Ecto neural progenitor cell (in vitro differentiated cells): ENCODE measurements around the gene VIM.
A peak's percentile ranks its signal among the peaks of the same experiment; 100 is the strongest.

Experiments
- DNase-seq: peaks from one replicate; pipeline ENCODE4 v3.0.0-alpha.2; 2018; ENCODE audit warnings: low spot score

Gene VIM

GRCh38 chr10:17228091-17229015, at the start of gene VIM:
Gene VIM, plus strand, starts transcription at chr10:17228241. Its CDS starts 1,182 bp downstream, at chr10:17229423.
- peak; percentile 90 for DNase-seq

- DNase-seq: no peak
Measured at GRCh38 chr10:17179002-17179401, 49.0 kb upstream of the VIM start.

GRCh38 chr10:17181110-17181509, 46.9 kb upstream of the VIM start:
- no peak for DNase-seq

DNA sequence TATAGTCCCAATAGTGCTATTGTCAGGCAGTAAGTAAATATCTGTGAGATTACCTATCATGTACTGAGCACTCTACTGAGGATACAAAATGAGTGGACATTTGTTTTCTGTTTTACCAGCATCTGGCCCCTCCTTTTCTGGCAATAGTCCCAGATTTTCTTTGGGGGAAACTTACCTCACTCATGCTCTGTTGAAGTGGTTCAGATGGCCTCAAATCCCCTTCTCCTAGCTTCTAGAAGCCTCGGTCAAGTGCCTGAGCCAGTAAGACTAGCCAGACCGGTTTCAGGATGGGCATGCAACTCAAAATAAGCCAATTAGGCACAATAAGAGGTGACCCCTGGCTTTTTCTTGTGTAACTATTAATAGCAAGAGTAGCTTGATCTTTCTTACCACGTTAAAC, 46.3 kb upstream of the VIM start:
- no peak for DNase-seq

DNA sequence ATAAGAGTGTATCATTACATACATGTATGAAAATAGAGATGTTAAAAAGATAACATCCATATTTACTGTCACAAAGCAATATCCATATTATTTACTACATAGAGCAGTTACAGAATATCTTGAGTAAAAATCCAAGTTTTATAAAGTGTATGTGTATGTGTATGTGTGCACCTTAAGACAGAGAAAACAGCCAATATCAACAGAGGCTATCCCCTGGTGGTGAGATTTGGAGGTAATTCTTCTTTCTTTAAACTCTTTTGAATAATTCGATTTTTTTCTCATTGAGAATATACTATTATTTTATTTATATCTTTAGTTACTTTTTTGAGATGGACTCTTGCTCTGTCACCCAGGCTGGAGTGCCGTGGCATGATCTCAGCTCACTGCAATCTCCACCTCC, 44.9 kb upstream of the VIM start:
- DNase-seq: no peak

DNA sequence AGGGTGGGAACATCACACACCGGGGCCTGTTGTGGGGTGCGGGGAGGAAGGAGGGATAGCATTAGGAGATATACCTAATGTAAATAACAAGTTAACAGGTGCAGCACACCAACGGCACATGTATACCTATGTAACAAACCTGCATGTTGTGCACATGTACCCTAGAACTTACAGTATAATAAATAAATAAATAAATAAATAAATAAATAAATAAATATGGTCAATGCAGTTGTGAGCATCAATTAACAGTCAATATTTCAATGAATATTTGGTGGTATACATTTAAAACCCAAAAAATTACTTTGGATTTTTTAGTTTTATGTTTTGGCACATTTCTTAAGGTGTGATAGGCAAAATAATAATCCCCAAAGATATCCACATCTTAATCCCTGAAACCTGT, 42.2 kb upstream of the VIM start:
- no peak for DNase-seq

- no peak for DNase-seq
Measured at GRCh38 chr10:17188644-17189172, 39.3 kb upstream of the VIM start.

DNA sequence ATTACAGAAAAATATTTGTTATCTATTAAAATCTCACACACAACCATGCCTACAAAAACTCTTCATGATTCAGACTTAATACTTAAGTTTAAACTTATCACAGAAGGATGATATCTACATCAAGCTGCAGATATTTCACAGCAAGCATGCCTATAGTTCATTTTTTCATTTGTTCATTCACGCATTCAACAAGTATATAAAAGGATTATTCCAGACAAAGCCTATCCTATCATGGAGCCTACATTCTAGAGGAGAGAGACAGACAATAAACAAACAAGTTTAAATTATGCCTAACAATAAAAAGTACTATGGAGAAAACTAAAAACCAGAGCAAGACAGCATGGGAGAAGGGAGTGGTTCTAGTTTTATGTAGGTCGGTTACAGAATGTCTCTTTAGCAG, 37.4 kb upstream of the VIM start:
- DNase-seq: no peak

GRCh38 chr10:17195083-17195482, 33.0 kb upstream of the VIM start:
- DNase-seq: no peak

DNA sequence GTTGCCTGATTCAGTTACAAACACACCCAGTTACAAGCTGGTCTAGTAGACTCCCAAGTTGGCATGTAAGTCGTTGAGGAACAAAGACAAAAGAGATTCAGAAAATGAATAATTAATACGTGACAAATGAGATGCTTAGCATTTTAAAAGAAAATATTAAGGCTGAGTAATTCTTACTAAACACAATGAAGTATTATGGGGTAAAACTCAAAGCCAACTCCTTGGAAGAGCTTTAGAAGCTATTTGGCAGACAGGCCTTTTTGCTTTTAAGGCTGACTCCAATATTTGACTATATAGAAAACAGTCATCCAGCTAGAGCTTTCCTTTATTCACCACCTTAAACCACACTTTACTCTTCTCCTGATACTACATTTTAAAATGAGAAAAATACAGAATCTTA, 32.0 kb upstream of the VIM start:
- DNase-seq: no peak

DNA sequence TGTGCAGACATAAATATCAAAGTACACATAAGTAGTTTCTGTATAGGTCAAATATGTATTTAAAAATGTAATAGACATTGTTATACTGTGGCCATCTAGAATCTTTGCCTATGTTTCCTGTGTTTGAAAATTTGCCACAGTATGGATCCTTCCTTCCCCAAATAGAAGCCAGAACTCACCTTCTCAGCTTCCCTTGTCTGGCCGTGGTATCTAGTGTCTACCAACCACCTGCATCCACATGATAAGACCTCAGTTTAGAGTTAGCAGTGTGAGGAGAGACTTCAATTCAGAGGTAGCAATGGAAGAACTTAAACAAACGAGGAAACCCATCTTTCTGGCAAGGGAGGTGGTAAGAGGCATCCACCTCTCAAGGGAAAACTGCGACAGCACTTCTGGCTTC, 31.5 kb upstream of the VIM start:
- no peak for DNase-seq

GRCh38 chr10:17199351-17199804, 28.7 kb upstream of the VIM start:
- no peak for DNase-seq

GRCh38 chr10:17200001-17200911, 27.8 kb upstream of the VIM start:
- DNase-seq: no peak

GRCh38 chr10:17200912-17201793, 26.9 kb upstream of the VIM start, which contains the start of gene TRDMT1:
Gene TRDMT1, minus strand, starts transcription at chr10:17201672. Its CDS starts 38 bp downstream, at chr10:17201634.
- peak; percentile 95 for DNase-seq

- DNase-seq: no peak
Measured at GRCh38 chr10:17201794-17202116, 26.3 kb upstream of the VIM start.

DNA sequence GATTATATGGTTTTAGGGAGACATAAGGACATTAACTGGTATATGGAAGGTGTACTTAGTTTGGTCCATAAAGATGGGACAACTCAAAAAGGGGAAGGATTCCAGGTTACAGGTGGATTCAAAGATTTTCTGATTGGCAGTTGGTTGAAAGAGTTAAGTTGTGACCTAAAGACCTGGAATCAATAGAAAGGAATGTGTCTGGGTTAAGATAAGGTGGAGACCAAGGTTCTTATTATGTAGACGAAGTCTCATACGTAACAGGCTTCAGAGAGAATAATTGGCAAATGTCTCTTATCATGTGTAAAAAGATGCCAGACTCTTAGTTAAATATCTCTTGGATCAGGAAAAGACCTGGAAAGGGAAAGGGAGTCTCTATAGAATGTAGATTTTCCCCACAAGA, 25.5 kb upstream of the VIM start:
- DNase-seq: no peak

- DNase-seq: no peak
Measured at GRCh38 chr10:17202999-17203398, 25.0 kb upstream of the VIM start.

GRCh38 chr10:17203416-17203815, 24.6 kb upstream of the VIM start:
- DNase-seq: no peak

- DNase-seq: no peak
Measured at GRCh38 chr10:17206210-17206709, 21.8 kb upstream of the VIM start.

DNA sequence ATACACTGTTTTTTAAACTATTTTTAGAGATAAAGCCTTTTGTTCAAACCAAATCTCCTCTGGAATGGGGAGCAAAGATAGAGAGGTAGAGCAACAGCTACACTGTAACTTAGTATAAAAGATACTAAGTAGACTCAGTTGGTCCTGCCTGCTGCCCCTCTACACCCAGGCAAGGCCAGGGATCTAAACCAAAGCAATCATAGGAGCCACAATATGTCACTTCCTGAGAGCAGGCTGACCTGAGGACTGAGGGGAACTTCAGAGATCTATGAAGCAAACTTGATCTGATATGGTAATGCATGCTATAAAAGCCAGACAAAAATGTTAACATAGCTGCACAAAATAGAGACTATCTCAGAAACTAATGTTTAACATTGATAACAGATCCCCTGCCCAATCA, 19.6 kb upstream of the VIM start:
- no peak for DNase-seq

DNA sequence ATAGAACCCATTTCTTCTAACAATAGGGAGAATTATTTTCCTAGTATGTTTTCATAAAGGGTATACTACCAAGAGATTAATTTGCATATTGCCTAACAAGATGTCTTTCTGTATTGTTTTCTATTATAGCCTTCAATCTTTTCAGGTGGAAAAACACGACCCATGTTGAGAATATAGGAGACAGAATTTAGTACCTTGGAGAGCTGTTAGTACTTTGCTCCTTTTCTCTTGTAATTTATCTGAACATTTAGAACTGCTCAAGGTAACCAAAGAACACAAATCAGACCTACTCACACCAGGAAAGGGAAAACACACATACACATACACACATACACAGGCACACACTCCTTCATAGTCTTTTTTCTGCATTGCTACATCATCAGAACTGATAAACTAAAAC, 18.7 kb upstream of the VIM start:
- DNase-seq: no peak
